Vagina (tissue), 2 donors: Measurements from ENCODE around the gene CDH4.

ENCODE experiments used
- POLR2A ChIP-seq, 2 donors: fragments of 450-650 bp; IDR thresholded peaks; one replicate each; pipeline ENCODE4 v1.6.1; 2017; ENCODE audit warnings: antibody characterized with exemption in 2 of 2, mild to moderate bottlenecking in 2 of 2, moderate library complexity in 2 of 2
- TF ChIP-seq, protein P1 (sequence below), 3 experiments: fragments of 450-650 bp in 2 of 3; fragments of 200-600 bp in 1 of 3; sonication (generic) in 1 of 3; IDR thresholded peaks; one replicate each; pipeline ENCODE4 v1.5.1; 2017 to 2019; ENCODE audit warnings: antibody characterized with exemption in 3 of 3, mild to moderate bottlenecking in 2 of 3, moderate library complexity in 2 of 3

DNA sequence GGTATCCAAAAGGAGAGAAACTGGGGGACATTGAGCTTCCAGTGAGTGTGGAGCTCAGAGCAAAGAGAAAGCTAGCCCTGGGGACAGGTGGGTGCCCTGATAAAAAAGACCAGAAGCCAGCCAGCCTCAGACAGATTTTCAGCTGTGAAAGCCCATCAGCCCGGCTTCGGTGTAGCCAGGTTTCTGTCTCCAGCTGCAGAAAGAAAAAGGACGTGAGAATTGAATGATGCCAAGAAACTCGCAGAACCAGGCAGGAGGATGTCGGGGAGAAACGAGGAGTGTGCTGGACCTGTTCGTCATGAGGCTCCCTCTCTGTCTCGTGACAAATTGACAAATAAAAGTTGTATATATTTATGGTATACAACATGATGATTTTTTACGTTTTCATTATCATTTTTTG is 63.3 kb downstream of the CDH4 start:
- no peak for TF ChIP-seq POLR2A (IDR thresholded peaks at IDR 0.05)
- TF ChIP-seq, protein P1, sequence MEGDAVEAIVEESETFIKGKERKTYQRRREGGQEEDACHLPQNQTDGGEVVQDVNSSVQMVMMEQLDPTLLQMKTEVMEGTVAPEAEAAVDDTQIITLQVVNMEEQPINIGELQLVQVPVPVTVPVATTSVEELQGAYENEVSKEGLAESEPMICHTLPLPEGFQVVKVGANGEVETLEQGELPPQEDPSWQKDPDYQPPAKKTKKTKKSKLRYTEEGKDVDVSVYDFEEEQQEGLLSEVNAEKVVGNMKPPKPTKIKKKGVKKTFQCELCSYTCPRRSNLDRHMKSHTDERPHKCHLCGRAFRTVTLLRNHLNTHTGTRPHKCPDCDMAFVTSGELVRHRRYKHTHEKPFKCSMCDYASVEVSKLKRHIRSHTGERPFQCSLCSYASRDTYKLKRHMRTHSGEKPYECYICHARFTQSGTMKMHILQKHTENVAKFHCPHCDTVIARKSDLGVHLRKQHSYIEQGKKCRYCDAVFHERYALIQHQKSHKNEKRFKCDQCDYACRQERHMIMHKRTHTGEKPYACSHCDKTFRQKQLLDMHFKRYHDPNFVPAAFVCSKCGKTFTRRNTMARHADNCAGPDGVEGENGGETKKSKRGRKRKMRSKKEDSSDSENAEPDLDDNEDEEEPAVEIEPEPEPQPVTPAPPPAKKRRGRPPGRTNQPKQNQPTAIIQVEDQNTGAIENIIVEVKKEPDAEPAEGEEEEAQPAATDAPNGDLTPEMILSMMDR (IDR thresholded peaks at IDR 0.05): no peak
